GM19397 (cell line): ENCODE results near the gene PKN1.
A peak's percentile ranks its signal among the peaks of the same experiment; 100 is the strongest.

Experiments used
- ATAC-seq: cut with Tn5 transposase; IDR thresholded peaks from one replicate; pipeline ENCODE4 v1.9.1; 2021; ENCODE audit warnings: mild to moderate bottlenecking, moderate library complexity; ENCODE audit not compliant: unreplicated experiment

PKN1 gene

DNA sequence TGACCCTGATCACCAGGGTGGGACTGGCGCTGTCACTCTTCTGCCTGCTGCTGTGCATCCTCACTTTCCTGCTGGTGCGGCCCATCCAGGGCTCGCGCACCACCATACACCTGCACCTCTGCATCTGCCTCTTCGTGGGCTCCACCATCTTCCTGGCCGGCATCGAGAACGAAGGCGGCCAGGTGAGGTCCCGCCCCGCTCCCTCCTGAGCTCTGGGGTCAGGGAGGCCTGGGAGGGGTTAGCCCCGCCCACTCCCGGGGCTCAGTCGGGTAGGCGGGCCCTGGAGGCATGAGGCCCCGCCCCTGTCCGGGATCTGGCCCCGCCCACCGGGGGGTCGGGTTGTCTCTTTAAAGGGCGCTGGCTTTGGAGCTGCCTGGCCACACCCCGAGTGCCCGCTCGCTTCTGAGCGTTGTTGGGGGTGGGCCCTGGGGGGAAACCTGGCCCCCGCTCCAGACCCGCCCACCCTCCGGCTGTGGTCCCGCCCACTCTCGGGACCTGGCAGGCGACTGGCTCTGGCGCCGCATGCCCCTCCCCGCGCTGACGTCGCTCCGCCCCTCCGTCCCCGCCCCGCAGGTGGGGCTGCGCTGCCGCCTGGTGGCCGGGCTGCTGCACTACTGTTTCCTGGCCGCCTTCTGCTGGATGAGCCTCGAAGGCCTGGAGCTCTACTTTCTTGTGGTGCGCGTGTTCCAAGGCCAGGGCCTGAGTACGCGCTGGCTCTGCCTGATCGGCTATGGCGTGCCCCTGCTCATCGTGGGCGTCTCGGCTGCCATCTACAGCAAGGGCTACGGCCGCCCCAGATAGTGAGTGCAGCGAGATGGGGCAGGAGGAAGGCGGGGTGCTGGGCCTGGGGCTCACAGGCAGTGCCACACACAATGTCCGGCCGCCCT, 27.1 kb upstream of the PKN1 start:
- peak; percentile 54 for ATAC-seq

DNA sequence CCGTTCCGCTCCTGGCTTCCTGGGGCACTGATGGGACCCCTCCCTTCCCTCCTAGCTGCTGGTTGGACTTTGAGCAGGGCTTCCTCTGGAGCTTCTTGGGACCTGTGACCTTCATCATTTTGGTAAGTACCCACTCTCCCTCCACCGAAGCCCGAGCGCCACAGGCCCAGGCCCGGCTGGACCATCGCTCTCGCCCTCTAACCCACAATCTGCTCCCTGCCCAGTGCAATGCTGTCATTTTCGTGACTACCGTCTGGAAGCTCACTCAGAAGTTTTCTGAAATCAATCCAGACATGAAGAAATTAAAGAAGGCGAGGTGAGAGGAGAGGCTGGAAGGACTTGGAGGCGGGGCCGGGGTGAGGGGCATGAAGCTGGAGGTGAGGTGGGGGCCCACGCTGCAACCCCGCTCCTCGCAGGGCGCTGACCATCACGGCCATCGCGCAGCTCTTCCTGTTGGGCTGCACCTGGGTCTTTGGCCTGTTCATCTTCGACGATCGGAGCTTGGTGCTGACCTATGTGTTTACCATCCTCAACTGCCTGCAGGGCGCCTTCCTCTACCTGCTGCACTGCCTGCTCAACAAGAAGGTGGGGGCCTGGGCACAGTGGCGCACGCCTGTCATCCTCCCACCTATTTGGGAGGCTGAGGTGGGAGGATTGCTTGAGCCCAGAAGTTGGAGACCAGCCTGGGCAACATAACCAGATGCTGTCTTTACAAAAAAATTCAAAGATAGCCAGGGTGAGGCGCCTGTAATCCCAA, 26.3 kb upstream of the PKN1 start:
- no peak for ATAC-seq

DNA sequence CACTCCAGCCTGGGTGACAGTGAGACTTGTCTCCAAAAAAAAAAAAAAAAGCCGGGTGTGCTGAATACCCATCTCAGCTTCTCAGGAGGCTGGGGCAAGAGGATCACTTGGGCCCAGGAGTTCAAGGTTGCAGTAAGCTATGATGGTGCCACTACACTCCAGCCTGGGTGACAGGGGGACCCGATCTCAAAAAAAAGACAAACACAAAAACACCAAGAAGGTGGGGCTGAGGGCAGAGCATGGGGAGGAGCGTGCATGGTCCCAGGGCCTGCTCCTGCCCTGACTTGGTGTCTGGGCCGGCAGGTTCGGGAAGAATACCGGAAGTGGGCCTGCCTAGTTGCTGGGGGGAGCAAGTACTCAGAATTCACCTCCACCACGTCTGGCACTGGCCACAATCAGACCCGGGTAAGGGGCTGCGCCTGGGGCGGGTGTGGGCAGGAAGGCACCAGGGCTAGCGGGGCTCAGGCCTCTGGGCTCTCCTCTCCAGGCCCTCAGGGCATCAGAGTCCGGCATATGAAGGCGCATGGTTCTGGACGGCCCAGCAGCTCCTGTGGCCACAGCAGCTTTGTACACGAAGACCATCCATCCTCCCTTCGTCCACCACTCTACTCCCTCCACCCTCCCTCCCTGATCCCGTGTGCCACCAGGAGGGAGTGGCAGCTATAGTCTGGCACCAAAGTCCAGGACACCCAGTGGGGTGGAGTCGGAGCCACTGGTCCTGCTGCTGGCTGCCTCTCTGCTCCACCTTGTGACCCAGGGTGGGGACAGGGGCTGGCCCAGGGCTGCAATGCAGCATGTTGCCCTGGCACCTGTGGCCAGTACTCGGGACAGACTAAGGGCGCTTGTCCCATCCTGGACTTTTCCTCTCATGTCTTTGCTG, 25.3 kb upstream of the PKN1 start:
- no peak for ATAC-seq

DNA sequence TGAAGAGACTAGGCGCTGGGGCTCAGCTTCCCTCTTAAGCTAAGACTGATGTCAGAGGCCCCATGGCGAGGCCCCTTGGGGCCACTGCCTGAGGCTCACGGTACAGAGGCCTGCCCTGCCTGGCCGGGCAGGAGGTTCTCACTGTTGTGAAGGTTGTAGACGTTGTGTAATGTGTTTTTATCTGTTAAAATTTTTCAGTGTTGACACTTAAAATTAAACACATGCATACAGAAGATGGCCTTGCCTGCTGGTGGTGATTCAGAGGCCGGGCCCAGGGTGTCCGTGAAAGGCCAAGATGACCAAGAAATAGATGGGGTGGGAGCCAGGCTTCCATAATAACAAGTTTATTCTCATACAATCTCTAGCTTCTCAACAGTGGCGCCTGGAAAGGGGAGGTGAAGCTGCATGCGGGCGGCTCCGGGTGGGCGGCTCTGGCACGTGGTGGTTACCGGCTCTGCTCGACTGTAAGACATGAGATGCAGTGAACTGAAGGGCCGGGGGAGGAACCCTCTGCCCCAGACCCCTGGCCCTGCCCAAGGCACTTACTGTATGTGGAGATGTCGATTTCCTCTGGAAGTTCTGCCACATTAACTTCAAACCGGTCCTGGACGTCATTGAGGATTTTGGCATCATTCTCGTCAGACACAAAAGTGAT, 24.5 kb upstream of the PKN1 start:
- no peak for ATAC-seq

DNA sequence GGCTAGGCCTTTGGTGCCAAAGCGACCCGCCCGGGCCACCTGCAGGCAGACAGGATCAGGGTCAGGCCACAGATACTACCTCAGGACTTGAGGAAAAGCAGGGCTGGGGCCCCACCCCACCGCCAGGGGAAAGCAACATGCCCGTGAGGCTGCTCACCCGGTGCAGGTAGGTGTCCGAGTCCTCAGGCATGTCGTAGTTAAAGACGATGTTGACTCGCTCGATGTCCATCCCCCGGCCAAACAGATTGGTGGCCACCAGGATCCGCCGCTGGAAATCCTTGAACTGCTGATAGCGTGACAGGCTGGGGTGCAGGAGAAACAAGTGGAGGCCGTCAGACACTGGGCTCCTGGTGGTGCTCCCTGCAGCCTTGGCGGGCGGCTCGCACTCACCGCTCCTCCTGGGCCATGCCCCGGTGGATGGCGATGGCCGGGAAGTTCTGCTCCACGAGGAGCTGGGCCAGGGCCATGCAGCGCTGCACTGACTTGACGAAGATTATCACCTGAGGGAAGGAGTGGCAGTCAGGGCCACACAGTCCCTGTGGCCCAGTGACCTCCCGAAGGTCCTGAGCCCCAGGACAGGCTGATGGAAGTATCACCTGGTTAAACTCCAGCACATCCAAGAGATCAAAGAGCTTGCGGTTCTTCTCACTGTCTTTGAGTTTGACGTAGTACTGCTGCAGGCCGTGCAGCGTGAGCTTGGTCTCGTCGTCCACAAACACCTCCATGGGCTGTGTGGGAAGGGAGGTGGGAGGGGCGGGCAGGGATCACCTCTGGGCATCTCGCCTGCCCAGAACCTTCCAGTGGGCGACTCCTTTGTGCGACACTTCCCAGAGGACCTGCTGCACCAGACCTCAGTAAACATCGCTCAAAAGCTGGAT, 23.7 kb upstream of the PKN1 start:
- ATAC-seq, result no peak

DNA sequence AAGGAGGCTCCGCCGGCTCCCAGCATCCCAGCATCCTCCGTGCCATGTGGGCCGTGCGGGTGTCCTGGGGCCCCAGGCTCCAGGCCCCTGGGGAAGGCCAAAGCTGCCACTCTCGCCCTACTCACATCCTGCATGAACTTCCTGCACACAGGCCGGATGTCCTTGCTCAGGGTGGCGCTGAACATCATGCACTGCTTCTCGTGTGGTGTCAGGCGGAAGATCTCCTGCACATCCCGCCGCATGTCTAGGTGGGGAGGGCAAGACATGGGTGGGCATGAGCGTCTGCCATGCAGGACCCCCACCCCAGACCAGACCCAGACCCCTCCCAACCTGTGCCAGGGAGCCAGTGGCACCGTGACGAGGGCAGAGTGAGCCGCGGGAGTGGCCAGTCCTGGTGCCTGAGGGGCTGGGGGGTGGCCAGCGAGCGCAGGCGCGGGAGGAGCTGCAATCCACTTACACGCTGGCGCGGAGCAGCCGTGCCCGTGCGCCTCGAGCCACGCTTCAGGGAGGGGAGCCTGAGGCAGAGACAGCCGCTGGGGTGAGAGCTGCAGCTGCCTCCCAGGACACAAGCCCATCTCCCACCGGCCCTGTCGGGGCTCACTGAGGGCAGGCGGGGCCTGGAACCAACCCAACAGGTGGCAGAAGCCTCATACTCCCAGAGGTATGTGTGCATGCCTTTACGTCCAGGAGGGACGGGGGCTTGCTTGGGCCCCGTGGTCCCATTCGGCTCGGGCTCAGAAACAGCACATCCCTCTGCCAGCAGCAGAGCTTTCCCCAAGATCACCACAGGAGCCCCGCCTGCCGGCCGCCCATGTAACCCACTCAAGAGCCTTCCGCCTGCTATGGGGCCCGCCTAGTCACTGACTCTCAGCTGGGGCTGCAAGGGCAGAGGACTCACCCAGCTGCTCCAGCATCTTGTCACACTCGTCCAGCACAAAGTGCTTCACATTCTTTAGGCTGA, 22.7 kb upstream of the PKN1 start:
- no peak for ATAC-seq

DNA sequence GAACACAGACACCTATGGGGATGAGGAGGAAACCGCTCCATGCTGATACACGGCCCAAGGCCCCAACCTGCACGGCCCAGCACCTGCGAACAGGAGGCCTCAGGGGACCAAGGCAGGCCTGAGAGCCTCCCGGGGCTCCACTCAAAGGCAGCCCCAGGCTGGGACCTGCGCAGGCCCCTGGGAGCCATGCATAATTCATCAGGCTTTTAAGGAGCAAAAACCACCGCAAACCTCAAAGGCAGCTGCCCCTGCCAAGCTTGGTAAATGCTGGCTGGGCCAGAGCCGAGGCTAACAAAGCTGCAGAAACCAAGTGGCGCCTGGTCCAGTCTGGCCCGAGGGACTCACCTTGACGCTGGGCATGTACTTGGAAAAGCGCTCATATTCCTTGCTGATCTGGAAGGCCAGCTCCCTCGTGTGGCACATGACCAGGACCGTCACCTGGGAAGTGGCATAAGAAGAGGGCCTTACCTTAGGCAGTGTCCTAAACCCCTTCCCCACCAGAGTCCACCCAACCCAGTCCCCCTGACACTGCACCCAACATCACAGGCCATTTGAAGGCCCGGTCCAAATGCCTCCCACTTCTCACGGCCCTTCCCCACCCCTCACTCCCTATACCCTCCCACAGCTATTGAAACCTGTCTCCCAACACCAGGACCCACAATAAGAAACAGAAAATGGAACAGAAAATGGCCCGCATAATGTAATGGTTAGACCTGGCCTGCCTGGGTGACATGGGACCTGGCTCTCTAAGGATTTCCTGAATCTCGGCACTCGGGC, 21.8 kb upstream of the PKN1 start:
- no peak for ATAC-seq

DNA sequence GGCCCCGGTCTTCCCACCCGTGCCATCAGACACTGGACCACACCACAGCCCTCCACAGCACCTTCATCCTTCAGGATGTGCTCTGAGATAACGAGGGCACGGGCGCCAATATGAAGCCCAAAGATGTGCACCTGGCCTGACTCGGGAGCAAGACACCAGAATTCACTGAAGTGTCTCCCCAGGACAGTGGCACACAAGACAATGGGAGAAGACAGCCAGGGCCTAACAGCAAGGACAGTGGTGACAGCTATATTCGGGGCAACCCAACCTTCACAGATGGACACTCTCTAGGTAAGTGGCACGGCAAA, 21.2 kb upstream of the PKN1 start:
- ATAC-seq, result no peak

DNA sequence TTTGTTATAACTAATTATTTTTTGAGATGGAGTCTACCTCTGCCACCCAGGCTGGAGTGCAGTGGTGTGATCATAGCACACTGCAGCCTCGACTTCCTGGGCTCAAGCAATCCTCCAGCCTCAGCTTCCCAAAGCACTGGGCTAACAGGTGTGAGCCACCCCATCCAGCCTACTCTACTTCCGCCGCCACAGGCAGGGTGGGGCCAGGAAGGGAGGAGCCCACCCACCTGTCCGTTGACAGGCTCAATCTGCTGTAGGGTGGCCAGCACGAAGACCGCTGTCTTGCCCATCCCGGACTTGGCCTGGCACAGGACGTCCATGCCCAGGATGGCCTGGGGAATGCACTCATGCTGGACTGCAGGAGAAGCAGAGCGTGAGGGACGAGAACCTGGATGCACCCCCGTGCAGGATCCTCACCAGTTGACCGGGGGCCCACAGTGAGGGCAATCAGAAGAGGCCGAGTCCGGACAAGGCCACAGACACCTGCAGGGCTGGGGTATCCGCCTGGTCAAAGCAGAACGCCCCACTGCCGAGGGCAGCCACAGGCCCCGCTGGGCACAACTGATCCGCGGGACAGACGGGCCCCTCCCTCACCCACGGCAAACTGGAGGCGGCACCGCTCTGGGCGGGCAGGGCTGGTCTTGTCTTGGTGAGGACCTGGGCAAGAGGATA, 20.6 kb upstream of the PKN1 start:
- no peak for ATAC-seq

DNA sequence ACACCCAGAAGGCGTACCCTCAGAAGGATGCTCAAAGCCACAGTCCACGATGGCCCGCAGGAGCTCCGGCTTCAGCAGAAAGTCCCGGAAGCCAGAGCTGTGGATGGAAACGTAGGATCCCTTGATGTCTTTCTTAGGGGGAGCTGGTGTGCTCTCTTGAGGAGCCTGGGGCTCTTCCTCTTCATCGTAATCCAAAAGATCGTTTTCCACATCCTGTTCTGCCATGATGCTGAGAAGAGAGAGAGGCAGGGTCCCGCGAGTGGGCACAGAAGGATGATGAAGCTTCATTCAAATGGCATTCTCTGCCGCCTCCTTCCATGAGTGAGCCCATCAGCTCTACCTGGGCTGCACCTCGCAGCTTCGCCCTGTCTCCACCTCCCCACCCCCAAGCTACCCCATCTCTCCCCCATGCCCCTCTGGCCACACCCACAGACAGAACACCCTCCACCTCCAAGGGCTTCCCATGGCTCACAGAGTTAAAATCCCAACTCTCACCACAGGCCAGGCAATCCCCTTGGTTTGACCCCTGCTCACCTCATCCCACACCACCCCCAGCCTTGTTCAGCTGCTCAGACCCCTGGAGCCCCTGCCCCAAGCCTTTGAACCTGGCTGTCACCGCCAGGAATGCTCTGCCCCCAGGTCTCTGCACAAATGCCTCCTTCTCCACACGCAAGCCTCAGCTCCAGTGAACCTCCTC, 20.0 kb upstream of the PKN1 start:
- no peak for ATAC-seq

DNA sequence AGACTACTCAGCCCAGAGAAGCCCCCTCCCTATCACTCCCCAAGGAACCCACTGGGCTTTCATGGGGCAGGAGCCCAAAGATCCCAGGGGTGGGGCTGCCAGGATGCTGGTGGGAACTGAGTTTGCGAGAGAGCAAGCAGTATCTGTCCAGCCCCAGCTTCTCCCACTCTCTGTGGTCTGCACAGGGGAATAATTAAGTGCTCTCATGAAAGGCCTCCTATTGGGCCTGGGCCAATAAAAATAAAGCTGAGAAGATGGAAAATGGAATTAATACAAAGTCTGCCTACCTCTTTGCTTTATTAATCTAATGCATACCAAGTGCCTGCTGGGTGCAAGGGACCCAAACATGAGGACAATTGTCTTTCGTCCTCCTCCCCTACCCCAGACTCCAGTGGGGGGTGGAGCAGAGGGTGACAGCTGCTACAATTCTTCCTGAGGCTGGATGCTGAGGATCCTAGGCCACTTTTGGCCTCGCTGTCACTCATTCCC, 19.4 kb upstream of the PKN1 start:
- ATAC-seq, result no peak

DNA sequence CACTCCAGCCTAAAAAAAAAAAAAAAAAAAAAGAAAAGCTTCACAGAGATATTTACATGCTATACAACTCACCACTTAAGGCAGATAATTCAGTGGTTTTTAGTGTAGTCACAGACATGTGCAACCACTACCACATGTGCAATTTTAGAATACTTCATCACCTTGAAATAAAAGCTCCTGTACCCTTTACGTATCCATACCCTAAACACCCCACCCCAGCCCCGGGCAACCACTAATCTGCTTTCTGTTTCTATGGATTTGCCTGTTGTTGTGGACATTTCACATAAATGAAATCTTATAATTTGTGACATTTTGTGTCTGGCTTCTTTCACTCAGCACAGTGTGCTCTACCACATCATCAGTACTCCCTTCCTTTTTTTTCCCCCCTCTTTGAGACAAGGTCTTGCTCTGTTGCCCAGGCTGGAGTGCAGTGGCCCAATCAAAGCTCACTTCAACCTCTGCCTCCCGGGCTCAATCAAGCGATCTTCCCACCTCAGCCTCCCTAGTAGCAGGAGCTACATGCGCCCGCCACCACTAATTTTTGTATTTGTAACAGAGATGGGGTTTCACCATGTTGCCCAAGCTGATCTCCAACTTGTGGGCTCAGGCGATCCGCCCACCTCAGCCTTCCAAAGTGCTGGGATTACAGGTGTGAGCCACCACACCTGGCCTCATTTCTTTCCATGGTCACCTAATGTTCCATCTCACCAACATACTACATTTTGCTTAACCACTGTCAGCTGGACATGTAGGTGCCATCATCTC, 18.0 kb upstream of the PKN1 start:
- no peak for ATAC-seq

DNA sequence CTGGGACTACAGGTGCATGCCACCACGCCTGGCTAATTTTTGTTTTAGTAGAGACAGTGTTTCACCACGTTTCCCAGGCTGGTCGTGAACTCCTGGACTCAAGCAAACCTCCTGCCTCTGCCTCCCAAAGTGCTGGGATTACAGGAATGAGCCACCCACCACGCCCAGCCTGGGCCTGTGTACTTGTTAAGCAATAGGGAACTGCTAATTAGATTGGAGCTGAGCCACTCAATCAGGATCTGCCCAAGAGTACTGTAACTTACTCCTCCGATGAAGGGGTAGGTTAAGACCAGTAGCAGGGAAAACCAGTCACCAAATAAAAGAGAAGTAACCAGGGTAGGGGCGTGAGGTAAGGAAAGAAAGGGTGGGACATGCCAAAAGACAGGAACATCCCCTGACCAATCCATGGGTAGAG, 16.3 kb upstream of the PKN1 start:
- no peak for ATAC-seq

DNA sequence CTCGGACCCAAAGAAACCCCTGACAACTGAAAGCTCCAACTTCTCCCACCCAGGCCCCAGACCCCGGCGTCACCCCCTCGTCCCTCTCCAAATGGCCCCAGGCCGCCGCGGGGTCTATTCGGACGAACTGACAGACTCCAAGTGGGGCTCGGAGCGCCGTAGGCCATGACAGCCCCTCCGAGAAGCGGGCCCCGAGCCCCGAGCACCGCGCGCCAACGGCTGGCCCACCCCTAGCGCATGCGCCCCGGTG, 14.3 kb upstream of the PKN1 start:
- peak; percentile 57 for ATAC-seq

DNA sequence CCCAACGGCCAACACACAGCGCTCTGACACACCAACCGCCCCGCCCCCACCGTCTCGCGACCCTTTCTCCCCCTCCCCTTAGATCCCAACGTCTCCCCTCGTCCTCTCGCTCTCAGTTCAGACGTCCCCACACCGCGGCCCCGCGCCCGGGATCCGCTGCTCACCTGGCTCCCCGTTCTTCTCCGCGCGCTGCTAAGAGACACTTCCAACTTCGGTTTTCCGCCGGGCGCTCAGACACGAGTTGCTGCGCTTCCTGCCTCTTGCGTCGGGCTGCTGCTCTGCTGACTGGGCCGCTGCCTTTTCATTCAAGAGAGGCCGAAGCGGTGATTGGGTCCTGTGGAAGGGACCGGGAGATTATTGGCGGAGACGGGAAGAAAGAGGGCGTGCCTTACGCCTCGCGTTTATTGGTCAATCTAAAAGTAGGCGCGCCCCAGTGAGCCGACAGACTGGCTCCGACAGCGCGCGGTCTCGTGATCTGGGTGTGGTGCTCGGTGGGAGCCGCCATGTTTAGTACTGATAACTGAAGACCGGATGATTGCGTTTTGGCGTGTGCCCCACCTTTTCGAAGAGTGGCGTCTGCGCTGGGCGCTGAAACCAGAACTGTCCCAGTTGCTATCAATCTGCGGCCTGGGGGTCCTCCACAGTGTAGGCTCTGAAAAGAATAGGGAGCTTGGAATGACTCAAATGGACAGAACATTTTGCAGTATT, 13.8 kb upstream of the PKN1 start, which contains the start of gene DDX39A:
TSS of gene DDX39A (minus strand) at position 236 of the 708 bp plus-strand sequence. CDS start 6,121 bp downstream, outside the sequence.
- peak; percentile 80 for ATAC-seq
